SHP77 (cell line): Measurements from ENCODE around the gene TIMM22.
"Not testable (repeated sequence)": the region's sequence is repeated elsewhere in the genome, so short reads cannot be mapped to it uniquely, and the experiment has no call there.

Experiments
- DNase-seq, 2 experiments: peaks; one replicate each; lab custom pipeline; 2025; lab: John Stamatoyannopoulos, UW

Gene TIMM22

DNA sequence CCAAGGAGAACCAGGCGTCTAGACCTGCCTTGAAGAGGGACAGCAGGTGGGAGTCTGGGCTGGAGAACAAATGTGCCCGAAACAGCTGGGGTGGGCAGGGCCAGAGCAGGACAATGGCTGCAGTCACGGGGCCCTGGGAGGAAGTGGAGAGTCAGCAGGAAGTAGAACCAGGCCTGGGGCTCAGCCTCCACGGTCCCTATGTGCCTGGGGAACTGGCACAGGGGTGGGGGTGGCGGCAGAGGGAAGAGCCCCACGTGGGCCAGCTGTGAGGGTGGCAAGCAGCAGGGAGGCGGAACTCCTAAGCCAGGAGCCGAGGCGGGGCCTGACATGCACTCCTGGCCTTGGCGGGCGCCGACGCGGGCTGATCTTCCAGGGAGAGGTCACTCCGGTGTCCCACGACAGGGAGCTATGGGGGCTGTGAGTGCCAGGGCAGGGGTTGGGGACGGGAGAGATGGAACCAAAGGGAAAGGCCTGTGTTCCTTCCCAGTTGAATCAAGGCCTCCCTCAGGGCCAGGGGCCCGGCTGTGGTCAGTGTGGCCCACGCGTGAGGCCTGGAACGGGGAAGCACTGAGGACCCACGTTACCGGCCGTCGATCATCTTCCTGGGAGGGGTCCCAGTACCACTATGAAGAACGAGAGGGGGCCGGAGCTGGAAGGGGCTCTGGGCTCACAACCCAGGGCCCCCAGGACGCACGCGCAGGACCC lies 42.7 kb downstream of the TIMM22 start:
- DNase-seq: no peak

DNA sequence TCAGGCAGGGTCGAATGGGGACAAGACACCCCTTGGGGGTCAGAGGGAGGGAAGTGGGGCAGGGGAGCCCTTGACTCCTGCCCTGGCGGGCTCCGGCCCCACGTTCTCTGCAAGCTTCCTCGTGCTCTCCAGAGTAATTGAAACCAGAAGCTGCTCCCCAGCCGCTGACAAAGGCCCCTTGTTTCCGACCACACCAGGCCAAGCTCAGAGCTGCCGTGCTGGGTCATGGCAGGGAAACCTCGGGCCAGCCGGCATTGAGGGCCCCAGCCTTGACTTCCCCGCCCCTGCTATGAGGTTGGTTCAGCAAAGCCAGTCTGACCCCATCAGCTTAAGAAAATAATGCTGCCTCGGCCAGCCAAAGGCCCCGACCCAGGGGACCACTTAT lies 43.3 kb downstream of the TIMM22 start:
- no peak for DNase-seq

DNA sequence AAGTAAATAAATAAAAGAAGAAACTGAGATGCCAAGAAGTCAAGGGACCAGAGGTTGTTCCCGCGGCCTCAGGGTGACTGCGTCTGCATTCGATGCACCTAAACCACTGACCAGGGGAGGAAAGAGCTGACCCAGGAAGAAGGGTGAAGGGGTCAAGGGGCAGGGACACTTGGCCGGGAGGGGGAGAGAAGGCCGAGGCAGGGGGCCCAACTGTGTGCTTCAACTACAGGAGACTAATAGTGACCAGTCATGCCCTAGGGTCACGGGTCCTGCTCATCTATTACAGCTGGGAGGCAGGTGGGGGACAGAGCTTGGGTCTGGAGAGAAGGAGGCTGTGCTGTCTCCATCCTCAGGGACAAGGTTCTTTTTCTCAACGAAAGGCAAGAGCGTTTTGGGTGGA lies 44.8 kb downstream of the TIMM22 start:
- no peak for DNase-seq

DNA sequence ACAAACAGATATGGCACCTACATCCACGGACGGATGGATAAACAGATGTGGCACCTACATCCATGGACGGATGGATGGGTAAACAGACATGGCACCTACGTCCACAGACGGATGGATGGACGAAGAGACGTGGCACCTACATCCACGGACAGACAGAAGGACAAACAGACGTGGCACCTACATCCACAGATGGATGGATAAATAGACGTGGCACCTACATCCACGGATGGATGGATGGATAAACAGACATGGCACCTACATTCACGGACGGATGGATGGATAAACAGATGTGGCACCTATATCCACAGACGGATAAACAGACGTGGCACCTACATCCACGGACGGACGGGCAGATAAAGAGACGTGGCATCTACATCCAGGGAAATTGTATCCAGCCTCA lies 45.6 kb downstream of the TIMM22 start:
- no peak for DNase-seq

DNA sequence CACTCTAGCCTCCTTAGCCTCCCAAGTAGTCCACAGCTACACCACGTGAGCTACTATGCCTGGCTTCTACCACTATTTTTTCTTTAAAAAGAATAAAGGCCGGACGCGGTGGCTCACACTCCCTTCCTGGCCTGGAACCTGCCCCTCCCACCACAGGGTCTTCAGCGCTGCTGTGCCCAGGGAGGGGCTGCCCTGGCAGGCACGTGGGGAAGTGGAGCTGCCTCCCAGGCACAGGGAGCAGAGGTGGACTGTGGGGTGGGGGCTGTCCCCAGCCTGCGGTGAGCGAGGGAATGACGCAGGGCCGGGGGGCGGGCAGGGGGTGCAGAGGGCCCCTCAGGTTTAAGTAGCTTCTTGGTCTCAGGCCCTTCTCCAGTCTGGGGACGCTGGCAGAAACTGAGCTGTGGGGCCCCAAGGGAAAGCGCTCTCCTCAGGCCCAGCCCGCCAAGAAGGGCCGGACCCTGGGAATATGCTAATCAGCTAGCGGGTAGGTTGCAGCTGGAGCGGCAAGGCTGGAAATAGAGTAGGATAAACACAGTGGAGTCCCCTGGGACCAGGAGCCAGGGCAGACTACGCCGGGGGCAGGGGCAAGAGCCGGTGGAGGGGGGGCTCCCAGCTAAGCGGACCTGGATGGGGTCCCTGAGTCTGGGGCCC lies 46.8 kb downstream of the TIMM22 start:
- DNase-seq: no peak

DNA sequence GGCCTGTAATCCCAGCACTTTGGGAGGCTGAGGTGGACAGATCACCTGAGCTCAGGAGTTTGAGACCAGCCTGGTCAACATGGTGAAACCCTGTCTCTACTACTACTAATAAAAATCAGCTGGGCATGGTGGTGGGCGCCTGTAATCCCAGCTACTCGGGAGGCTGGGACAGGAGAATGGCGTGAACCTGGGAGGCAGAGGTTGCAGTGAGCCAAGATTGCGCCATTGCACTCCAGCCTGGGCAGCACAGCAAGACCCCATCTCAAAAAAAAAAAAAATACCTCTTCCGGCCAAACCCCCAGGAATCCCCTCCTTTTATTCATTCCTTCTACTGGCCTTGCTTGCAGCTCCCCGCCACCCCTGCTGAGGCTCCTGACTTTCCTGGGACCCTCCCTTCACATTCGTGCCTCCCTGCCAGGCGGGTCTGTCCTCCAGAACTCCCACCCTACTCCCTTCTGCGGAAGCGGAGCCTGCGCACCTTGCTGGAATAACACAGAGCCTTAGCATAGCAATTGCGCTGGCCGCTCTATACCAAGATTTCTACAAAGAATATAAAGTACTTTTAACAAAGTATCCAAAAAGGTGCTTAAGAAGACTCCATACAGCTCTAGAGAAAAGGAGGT lies 47.6 kb downstream of the TIMM22 start:
- DNase-seq: not testable (repeated sequence)

DNA sequence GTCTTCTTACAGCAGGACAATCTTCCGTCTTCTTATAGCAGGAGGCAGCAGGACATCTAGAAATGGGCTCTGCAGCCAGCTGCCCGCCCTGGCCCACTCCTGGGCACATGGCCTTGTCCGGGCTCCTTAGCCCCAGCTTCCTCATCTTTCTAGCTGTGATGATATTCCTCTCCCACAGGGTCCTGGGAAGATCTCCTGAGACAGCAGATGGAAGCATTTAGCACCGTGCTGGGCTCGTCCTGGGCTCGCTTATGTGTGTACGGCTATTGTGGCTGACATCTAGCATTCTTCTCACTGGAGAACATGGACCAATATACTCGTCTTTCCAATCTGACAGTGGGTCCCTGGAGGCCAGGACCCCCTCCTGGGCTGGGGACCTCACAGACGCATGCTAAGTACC lies 48.5 kb downstream of the TIMM22 start:
- DNase-seq: no peak

DNA sequence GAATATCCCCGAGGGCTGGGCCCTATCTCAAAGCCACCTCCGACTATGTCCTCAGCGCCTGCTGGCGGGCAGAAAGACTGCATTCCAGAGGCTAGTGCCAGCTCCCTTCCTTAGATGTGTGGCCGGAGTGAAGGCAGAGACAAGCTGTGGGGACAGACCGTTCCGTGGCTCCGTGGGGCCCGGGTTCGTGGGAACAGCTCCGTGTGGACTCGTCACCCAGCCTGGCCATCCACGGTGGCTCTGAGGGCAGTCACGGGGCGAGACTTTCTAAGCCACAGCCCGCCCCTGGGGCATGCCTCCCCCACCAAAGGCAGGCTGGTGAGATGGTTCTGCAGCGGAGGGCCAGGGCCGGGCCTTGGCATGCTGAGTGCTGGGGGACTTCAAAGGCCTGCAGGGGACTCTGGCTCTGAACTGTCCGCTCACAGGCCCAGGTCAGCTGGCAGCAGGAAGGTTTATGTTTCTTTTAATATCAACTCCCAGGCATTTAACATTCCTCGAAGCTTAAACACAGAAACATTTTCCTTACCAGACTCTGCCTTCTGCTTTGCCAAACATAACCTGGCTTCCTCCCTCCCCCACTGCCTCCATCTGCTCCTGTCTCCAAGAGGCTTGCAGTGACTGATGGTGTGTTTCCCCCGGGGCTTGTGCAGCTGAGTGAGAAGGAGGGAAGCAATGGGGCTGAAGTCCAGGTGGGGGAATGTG lies 50.4 kb downstream of the TIMM22 start:
- DNase-seq: no peak

DNA sequence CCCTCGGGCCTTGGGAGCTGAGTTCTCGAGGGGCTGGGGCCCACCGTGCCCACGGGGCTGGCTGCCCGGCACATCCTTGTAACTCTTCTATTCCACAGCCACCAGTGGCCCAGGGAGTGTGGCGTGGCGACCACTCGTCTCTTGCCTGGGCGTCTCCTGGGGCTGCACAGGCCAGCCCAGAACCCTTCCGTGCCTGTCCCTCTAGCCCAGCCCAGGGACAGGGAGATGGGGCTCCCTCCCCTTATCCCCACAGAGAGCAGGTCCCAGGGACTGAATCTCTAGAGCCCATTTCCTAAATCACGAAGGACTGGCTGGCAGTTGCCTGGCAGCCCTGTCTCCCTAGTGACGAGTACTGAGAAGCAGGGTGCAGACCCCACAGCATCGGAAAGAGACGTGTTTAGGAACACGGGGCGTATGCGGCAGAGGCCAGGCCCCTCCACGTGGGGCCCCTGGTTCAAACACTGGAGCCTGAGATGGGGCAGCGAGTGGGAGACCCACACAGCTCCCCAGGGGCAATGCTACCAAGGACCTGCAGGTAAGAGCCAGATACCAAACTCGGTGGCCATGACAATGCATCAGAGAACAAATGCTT lies 51.0 kb downstream of the TIMM22 start:
- DNase-seq: no peak

DNA sequence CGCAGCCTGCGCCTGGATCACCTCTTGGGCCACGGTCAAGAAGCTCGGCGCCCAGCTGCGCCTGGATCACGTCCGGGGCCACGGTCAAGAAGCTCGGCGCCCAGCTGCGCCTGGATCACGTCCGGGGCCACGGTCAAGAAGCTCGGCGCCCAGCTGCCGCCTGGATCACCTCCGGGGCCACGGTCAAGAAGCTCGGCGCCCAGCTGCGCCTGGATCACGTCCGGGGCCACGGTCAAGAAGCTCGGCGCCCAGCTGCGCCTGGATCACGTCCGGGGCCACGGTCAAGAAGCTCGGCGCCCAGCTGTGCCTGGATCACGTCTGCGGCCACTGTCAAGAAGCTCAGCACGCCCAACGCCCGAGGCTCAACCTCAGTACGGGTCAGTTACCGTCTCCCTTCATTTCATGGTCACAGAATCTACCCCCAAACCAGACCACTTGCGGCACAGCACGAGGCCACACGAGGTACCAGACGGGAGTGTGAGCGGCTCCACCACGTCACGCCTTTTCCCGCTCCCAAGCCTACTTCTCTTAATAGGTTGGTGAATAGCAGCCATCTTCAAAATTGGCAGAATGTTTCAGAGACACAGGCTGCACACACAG lies 51.7 kb downstream of the TIMM22 start:
- not testable (repeated sequence) for DNase-seq

DNA sequence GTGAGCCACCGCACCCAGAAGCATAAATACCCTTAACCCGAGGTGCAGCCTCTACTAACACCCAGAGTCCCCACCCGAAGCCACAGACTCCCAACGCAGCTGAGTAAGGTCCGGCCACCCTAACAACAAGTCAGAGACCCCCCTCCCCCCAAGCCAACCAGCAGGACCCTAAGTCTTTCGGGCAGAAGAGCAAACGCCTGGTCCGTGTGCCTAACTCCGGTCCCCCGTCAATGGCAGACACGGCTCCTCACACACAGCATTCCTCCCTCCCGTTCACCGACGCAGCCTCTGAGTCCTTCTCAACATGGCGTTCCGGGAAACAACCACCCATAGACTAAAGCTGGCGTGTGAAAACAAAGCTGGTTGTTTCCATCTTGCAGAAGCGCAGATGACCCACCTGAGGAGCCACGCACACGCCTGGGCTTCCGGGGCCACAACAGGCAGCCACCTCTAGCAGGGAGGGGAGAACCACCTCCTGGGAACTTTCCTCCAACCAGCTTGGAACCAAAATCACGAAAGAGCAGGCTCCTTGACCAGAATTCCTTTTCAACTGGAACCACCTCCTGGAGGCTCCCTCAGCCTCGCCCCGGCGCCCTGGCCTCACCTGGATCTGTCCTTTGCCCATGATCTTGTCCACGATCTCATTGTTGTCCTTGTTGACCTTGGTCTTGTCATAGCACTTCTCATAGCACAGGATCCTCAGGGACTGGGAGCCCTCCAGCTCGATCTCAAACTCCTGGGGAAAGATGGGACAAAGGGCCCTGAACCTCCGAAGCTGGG lies 52.7 kb downstream of the TIMM22 start:
- no peak for DNase-seq

DNA sequence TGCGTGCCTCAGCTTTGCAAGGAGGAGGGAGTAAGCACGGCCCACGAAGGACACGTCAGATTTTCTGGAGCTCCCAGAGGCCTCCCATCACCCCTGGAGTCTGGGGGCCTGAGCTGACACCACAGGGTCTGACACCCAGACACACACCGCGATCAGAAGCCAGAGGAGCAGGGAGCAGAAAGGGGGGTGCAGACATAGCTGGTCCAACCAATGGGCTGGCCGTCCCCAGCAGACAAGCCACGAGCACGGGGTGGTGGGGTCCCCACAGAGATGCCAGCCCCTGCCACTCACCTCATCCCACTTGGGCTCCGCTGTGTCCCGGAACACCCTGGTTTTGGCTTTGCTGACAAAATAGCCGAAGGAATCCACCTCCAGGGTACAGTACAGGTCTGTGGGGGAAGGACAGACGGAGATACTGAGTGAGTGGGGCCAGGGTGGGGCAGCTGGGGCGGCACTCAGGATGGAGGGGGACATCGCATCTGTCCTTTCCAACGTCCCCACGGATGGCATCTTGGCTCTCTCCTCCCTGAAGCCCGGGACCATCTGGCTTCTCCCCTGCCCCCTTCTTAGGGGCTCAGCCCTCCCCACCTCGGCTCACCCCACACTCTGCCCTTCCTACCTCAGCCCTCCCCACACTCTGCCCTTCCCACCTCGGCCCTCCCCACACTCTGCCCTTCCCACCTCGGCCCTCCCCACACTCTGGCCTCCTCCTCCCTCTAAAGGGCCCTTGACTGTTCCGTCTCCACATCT lies 53.5 kb downstream of the TIMM22 start:
- DNase-seq: no peak

DNA sequence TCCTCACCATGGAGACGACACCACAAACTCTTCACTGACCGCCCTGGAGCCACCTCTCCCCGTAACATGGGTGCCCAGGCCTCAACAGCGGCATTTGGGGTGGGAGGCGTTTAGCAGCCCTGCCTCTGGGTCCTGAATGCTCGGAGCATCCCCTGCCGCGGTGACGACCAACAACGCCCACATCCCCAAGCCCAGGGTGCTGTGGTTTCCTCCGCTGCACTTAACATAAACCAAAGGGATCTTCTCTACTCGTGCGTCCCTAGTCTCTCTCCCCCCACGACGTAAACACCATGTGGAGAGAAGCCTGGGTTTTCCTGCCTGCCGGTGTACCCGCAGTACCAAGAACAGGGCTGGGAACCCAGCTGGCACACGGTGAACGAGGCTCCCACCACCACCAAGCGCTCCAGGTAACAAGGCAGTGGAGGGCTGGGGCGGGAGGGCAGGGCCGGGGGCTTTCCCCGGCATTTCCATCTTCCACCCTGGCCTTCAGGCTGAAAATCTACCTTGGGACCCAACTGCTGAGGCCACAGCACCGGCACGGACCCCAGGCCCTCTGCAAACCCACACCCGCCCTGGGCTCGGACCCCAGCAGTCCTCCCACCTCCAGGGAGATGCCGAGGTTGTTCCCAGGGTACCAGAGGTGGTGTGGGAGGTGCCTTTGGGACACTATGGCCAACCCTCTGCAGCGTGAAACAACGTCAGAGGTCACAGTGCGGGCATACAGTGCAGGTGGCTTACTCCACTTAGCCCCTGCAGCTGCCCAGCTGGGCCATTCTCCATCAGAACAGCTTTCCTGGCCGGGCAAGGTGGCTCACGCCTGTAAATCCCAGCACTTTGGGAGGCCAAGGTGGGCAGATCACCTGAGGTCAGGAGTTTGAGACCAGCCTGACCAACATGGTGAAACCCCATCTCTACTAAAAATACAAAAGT lies 54.3 kb downstream of the TIMM22 start:
- no peak for DNase-seq
